Hepatocyte (in vitro differentiated cells): ENCODE data around the gene AFF2. TPM values are rescaled to one million over a fixed set of nuclear protein-coding genes. Genes with fewer than 3 reads are reported as not detected.

Source experiments
- DNase-seq: peaks from one replicate; pipeline ENCODE4 v3.0.0-alpha.2; 2016; ENCODE audit warnings: low spot score
- H2AFZ ChIP-seq: fragments of 200-600 bp; sonication (generic); 2 replicates; pipeline ENCODE4 v1.6.0; 2016; ENCODE audit warnings: antibody characterized with exemption, mild to moderate bottlenecking
- H3K27ac ChIP-seq: fragments of 200-600 bp; sonication (generic); 2 replicates; pipeline ENCODE4 v1.5.1; 2016; ENCODE audit warnings: mild to moderate bottlenecking
- H3K27me3 ChIP-seq: fragments of 200-600 bp; sonication (generic); 2 replicates; pipeline ENCODE4 v1.6.1; 2016
- H3K36me3 ChIP-seq: fragments of 200-600 bp; sonication (generic); replicated peaks from 2 replicates; pipeline ENCODE4 v1.5.1; 2016; ENCODE audit warnings: low read depth; ENCODE audit not compliant: insufficient read depth
- H3K4me1 ChIP-seq: fragments of 200-600 bp; sonication (generic); 2 replicates; pipeline ENCODE4 v1.5.1; 2016; ENCODE audit warnings: mild to moderate bottlenecking, moderate library complexity; ENCODE audit not compliant: insufficient read depth
- H3K4me2 ChIP-seq: fragments of 200-600 bp; sonication (generic); 2 replicates; pipeline ENCODE4 v1.6.0; 2016
- H3K4me3 ChIP-seq: fragments of 200-600 bp; sonication (generic); 2 replicates; pipeline ENCODE4 v1.5.1; 2016; ENCODE audit warnings: mild to moderate bottlenecking
- H3K79me2 ChIP-seq: fragments of 200-600 bp; sonication (generic); 2 replicates; pipeline ENCODE4 v1.6.0; 2017; ENCODE audit warnings: mild to moderate bottlenecking
- H3K9me2 ChIP-seq: fragments of 200-600 bp; sonication (generic); replicated peaks from 2 replicates; pipeline ENCODE4 v1.6.0; 2017; ENCODE audit warnings: mild to moderate bottlenecking; ENCODE audit not compliant: insufficient read depth
- H3K9me3 ChIP-seq: fragments of 200-600 bp; sonication (generic); 2 replicates; pipeline ENCODE4 v1.5.1; 2016; ENCODE audit warnings: low read depth, mild to moderate bottlenecking
- H4K20me1 ChIP-seq: fragments of 200-600 bp; sonication (generic); 2 replicates; pipeline ENCODE4 v1.6.0; 2016; ENCODE audit warnings: mild to moderate bottlenecking; ENCODE audit not compliant: insufficient read depth, poor library complexity, severe bottlenecking
- CTCF ChIP-seq: fragments of 200-600 bp; sonication (generic); IDR thresholded peaks from 2 replicates; pipeline ENCODE4 v1.5.1; 2016; ENCODE audit warnings: antibody characterized with exemption, mild to moderate bottlenecking; ENCODE audit not compliant: poor library complexity
- EZH2 ChIP-seq: fragments of 200-600 bp; sonication (generic); IDR thresholded peaks from 2 replicates; pipeline ENCODE4 v1.6.1; 2016; ENCODE audit warnings: antibody characterized with exemption, mild to moderate bottlenecking, borderline replicate concordance
- EZH2phosphoT487 ChIP-seq: fragments of 200-600 bp; sonication (generic); IDR thresholded peaks from one replicate; pipeline ENCODE4 v1.6.1; 2018; ENCODE audit warnings: antibody characterized with exemption, mild to moderate bottlenecking, low read depth, moderate library complexity; ENCODE audit not compliant: unreplicated experiment, severe bottlenecking
- WGBS: methylation state at CpG from one replicate; pipeline ENCODE4 v1.1.6; 2016; ENCODE audit warnings: low lambda C conversion rate; ENCODE audit errors: missing lambda C conversion rate; 5-methylcytosine and 5-hydroxymethylcytosine counted together
- polyA plus RNA-seq: library from polyadenylated mRNA; unstranded; fragments of >200 nt; fragmentation: Nextera tagmentation; extraction: Ambion mirVana; gene quantifications from 2 replicates; pipeline ENCODE4 v1.2.1, GENCODE V29; 2016
- total RNA-seq: library from RNA; depleted of rRNA; stranded (reverse); fragments of >200 nt; gene quantifications from 2 replicates; pipeline ENCODE4 v1.2.3, GENCODE V29; 2014

Gene AFF2
- total and polyA plus RNA-seq, 2 experiments from 2014 or later, result 2.1 to 6.5 TPM

- no peak overlapping the region for H3K4me2 ChIP-seq
- no peaks in the 10 kb centered on the region for H3K79me2 ChIP-seq
- 0% methylated on average over 1 of the region's 1 CpG for WGBS
- no peak overlapping the region for H2AFZ ChIP-seq
- no peaks in the 10 kb centered on the region for H3K9me2 ChIP-seq
- no peak for DNase-seq
- no peaks in the 10 kb centered on the region for H3K36me3 ChIP-seq
- H4K20me1 ChIP-seq, result no peaks in the 10 kb centered on the region
- no peak overlapping the region for H3K4me3 ChIP-seq
- no peaks in the 10 kb centered on the region for H3K9me3 ChIP-seq
- H3K27me3 ChIP-seq, result no peaks in the 10 kb centered on the region
- no peaks in the 10 kb centered on the region for H3K4me1 ChIP-seq
- TF ChIP-seq EZH2phosphoT487 (no peak), EZH2 (no peak)
- no peak overlapping the region for H3K27ac ChIP-seq
These were observed 79.6 kb downstream of the AFF2 start for GRCh38 chrX:148580016-148580415.

GRCh38 chrX:148582353-148582752, 81.9 kb downstream of the AFF2 start:
- H3K9me3 ChIP-seq, result no peaks in the 10 kb centered on the region
- no peak for DNase-seq
- TF ChIP-seq EZH2 (no peak), EZH2phosphoT487 (no peak), CTCF (no peak)
- no peaks in the 10 kb centered on the region for H3K4me1 ChIP-seq
- no peaks in the 10 kb centered on the region for H4K20me1 ChIP-seq
- H3K9me2 ChIP-seq, result no peaks in the 10 kb centered on the region
- H3K27me3 ChIP-seq, result no peaks in the 10 kb centered on the region
- H3K4me3 ChIP-seq, result no peak overlapping the region
- no peaks in the 10 kb centered on the region for H3K79me2 ChIP-seq
- no peak overlapping the region for H3K27ac ChIP-seq
- no peak overlapping the region for H3K4me2 ChIP-seq
- no peak overlapping the region for H2AFZ ChIP-seq
- no peaks in the 10 kb centered on the region for H3K36me3 ChIP-seq

GRCh38 chrX:148588649-148589310, 88.4 kb downstream of the AFF2 start:
- H3K4me2 ChIP-seq, result no peak overlapping the region
- WGBS, result 77% methylated on average over 6 of the region's 6 CpGs

More at GRCh38 chrX:148588649-148589310, 88.4 kb downstream of the AFF2 start:
- Histone ChIP-seq H3K4me3 (no peak overlapping the region), H3K9me2 (no peaks in the 10 kb centered on the region), H2AFZ (no peak overlapping the region), H3K36me3 (no peaks in the 10 kb centered on the region), H4K20me1 (no peaks in the 10 kb centered on the region), H3K9me3 (no peaks in the 10 kb centered on the region), H3K27me3 (no peaks in the 10 kb centered on the region), H3K4me1 (no peaks in the 10 kb centered on the region), H3K79me2 (no peaks in the 10 kb centered on the region), H3K27ac (no peak overlapping the region)
- no peak for DNase-seq
- TF ChIP-seq EZH2 (no peak), EZH2phosphoT487 (no peak), CTCF (no peak)
